ENCODE measurements around the gene SPART.

SPART gene

DNA sequence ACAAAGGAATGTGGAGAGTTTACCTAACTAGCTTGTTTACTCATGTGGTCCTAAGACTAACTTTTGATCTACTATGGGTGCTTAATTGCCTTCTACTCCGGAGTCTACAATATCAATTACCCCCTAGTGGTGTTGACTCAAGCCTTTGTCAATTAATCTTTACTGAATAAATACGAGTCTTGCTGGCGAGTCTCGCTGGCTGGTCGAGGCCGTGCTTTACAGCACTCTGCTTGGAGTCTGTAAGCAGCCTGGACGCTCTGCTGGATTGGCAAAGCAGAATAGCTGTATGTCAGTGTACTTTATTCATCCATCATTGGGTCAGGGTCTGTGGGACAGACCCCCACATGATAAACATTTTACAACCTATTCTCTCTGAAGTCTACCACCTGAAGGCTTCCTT, 9.9 kb upstream of the SPART start:
- TF ChIP-seq, protein P1, sequence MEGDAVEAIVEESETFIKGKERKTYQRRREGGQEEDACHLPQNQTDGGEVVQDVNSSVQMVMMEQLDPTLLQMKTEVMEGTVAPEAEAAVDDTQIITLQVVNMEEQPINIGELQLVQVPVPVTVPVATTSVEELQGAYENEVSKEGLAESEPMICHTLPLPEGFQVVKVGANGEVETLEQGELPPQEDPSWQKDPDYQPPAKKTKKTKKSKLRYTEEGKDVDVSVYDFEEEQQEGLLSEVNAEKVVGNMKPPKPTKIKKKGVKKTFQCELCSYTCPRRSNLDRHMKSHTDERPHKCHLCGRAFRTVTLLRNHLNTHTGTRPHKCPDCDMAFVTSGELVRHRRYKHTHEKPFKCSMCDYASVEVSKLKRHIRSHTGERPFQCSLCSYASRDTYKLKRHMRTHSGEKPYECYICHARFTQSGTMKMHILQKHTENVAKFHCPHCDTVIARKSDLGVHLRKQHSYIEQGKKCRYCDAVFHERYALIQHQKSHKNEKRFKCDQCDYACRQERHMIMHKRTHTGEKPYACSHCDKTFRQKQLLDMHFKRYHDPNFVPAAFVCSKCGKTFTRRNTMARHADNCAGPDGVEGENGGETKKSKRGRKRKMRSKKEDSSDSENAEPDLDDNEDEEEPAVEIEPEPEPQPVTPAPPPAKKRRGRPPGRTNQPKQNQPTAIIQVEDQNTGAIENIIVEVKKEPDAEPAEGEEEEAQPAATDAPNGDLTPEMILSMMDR (IDR thresholded peaks at IDR 0.05; ENCODE audit: control extremely low read depth, extremely low read depth, low read depth, missing control alignments), result no peak
- ChIA-PET POLR2A (no interaction called here), CTCF (interaction anchor here (0.9 to 1.4 kb wide), 2 partner anchors 9 to 22 kb away, joined by 3 to 5 read pairs; no protein-coding TSS in a partner anchor)
- no peak for DNase-seq (ENCODE audit: extremely low spot score)

DNA sequence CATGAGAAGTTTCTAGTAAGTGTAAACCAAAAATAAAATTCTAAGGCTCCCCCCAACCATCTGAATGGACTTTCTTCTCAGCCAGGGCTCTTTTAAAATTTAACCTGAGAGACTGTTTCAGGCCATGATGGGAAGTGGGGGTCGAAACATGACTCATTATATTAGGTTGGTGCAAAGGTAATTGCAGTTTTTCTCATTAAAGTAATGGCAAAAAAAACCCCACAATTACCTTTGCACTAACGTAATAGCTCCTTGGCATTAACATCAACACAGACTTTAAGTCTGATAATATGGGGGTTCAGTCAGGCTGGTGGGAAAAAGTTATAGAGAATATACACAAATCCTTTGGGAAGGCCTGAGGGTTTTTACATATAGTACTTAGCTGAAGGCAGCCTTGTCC, 9.4 kb upstream of the SPART start:
- CTCF ChIA-PET, result interaction anchor here (0.9 to 1.4 kb wide), 4 partner anchors 9 to 73 kb away, joined by 3 to 6 read pairs (median 4); partner anchors contain the start of gene SPART
- POLR2A ChIA-PET, result no interaction called here
- TF ChIP-seq, protein P1 (IDR thresholded peaks at IDR 0.05; ENCODE audit: control extremely low read depth, extremely low read depth, low read depth, missing control alignments), result no peak
- DNase-seq (ENCODE audit: extremely low spot score), result no peak

DNA sequence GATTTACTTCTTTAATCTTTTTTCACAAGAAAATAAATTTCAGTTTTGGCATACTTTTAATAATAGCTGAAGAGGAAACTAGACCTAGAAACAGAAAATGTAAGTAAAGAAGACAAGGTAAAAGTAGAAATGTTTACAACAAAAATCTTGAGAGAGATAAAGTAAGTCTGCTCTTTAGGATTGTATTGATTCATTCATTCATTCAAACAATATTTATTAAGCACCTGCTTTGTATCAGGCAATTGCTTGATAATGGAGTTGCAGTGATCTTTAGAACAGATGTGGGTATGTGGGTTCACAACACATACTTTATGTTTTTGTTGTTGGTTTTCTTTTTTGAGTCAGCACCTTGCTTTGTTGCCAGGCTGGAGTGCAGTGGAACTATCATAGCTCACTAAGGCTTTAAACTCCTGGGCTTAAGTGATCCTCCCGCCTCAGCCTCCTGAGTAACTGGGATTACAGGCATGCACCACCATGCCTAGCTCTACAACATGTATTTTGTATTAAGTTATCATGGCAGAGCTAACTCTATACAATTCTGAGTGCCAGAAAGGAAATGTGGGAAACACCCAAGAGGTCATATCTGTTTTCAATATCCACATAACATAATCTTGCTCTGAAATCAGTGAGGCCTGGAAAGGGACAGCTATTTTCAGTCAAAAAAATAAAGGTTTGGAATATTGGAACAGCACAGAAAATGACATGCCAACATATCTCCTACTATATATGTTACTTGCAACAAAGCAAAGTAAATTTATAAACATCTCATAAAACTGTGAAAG, 8.8 kb upstream of the SPART start:
- ChIA-PET CTCF (interaction anchor here (1.0 to 1.4 kb wide), 4 partner anchors 9 to 72 kb away, joined by 3 to 6 read pairs (median 3); partner anchors contain the start of gene SPART), POLR2A (no interaction called here)
- no peak for DNase-seq (ENCODE audit: extremely low spot score)
- TF ChIP-seq, protein P1 (IDR thresholded peaks at IDR 0.05; ENCODE audit: control extremely low read depth, extremely low read depth, low read depth, missing control alignments), result no peak

DNA sequence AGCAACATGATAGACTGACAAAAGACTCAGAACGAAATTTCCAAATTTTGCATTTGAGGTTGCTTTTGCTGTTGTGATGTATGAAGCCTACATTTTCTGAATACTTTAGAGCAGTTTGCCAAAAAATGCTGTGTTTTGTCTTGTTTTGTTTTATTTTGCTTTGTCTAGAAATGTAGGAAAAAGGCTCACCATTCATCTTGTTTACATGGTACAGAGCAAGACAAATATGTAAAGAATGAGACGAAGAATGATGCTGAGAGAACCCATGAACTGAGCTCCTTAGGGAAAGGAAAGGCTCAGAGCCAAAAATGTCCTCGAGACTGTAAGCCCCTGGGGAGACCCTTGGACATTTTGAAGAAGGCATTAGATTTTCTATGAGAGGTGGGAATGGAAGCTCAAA, 6.8 kb upstream of the SPART start:
- CTCF ChIA-PET, result no interaction called here
- TF ChIP-seq, protein P1 (IDR thresholded peaks at IDR 0.05; ENCODE audit: control extremely low read depth, extremely low read depth, low read depth, missing control alignments), result no peak
- no peak for DNase-seq (ENCODE audit: extremely low spot score)

DNA sequence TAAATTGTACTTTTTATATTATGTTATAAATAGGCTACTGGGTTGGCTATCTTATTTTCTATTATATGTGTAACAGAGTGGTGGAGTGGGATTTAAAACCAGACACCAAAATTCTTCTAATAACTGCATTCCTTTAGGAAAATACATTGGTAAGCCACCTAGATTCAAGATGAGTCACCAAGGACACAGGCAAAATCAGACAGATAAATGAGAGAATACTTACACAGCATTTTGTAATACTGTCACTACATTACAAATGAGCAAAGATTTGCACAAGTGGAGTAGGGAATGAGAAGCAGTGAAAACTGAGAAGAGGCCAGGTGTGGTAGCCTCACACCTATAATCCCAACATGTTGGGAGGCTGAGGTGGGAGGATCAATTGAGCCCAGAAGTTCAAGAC, 6.2 kb upstream of the SPART start:
- CTCF ChIA-PET, result no interaction called here

More for the DNA sequence above, 6.8 kb upstream of the SPART start:
- POLR2A ChIA-PET, result no interaction called here

DNA sequence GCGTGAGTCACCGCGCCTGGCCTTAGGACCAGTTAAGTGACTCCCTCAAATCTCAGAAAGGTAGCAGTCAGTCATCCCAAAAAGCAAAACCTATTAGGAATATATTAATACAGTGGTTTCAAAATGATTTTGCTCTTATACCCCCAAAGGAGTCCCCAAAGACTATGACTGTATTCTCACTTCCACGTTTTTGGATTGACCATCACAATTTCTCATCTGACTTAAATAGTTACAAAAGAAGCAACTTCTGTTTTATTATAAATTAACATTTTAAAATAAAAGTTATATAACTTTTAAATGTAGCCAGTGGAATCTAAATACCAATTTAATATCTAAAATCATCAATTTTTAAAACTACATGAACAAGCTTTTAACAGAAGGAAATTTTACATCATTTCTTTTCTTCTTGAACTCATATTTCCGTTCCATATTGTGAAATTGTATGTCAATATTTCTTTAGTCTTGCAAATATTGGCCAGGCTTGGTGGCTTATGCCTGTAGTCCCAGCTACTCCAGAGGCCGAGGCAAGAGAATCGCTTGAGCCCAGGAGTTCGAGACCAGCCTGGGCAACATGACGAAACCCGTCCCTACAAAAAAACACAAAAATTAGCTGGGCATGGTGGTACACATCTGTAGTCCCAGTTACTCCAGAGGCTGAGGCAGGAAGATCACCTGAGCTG, 1.5 kb upstream of the SPART start:
- CTCF ChIA-PET, result interaction anchor here (1.0 to 4.4 kb wide), 13 partner anchors 9 to 635 kb away, joined by 3 to 21 read pairs (median 3); partner anchors contain the start of gene CCDC169
- POLR2A ChIA-PET, result no interaction called here

More for the DNA sequence above, 6.2 kb upstream of the SPART start:
- DNase-seq (ENCODE audit: extremely low spot score), result no peak
- POLR2A ChIA-PET, result no interaction called here
- TF ChIP-seq, protein P1 (IDR thresholded peaks at IDR 0.05; ENCODE audit: control extremely low read depth, extremely low read depth, low read depth, missing control alignments), result no peak

More for the DNA sequence above, 1.5 kb upstream of the SPART start:
- TF ChIP-seq, protein P1 (IDR thresholded peaks at IDR 0.05; ENCODE audit: control extremely low read depth, extremely low read depth, low read depth, missing control alignments), result no peak
- no peak for DNase-seq (ENCODE audit: extremely low spot score)

All from GM10248 (cell line).